Peyer's patch (tissue), 4 donors: ENCODE results near the gene SRGAP2C. TPM values are rescaled to one million over a fixed set of nuclear protein-coding genes. Genes with fewer than 3 reads are reported as not detected.
"Not testable (repeated sequence)": the region's sequence is repeated elsewhere in the genome, so short reads cannot be mapped to it uniquely, and the experiment has no call there.

ENCODE experiments used
- DNase-seq, 3 donors: peaks; one replicate each; pipeline ENCODE4 v3.0.0-alpha.2; 2017 to 2019
- H3K27ac ChIP-seq, 4 donors: fragments of 200-600 bp; sonication (generic); one replicate each; pipeline ENCODE4 v1.5.1; 2016 to 2019
- H3K27me3 ChIP-seq, 2 donors: fragments of 200-600 bp; sonication (generic); one replicate each; pipeline ENCODE4 v1.5.1; 2019
- H3K36me3 ChIP-seq, 3 donors: fragments of 200-600 bp; sonication (generic); one replicate each; pipeline ENCODE4 v1.5.1; 2016 to 2019
- H3K4me1 ChIP-seq, 4 donors: fragments of 200-600 bp; sonication (generic); one replicate each; pipeline ENCODE4 v1.5.1; 2016 to 2019
- H3K4me3 ChIP-seq, 4 donors: fragments of 200-600 bp; sonication (generic); 1 replicate in 3 of 4; 2 replicates in 1 of 4; pipeline ENCODE4 v1.5.1; 2016 to 2019; ENCODE audit warnings: mild to moderate bottlenecking in 1 of 4
- H3K9me3 ChIP-seq, 4 donors: fragments of 200-600 bp; sonication (generic); one replicate each; pipeline ENCODE4 v1.5.1; 2016 to 2019; ENCODE audit warnings: mild to moderate bottlenecking in 1 of 4
- total RNA-seq, 4 donors: library from RNA; depleted of rRNA; stranded (reverse); fragments of >200 nt; gene quantifications; one replicate each; pipeline ENCODE4 v1.1.0, GENCODE V29; 2016

Gene SRGAP2C
- total RNA-seq, 4 donors from 2014 or later, result 5.3 to 21.5 (median 8.6) TPM

DNA sequence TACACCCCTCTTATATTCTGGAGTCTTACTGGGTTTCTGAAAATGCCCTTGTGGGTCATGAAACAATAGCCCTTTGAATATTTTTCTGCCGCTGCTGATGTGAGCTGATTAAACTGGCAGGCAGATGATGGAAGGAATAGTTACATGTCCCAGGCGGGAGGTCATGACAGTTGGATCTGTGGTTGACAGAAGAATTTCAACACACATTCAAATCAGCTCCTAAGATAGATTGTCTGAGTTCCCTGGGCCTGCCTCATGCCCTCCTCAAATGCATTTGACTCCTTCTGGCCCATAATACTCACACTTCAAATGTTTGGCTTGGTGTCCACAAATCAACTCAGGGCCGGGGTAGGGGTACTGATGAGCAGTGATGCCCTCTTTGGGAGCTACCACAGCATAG is 161.9 kb downstream of the SRGAP2C start:
- not testable (repeated sequence) for H3K27me3 ChIP-seq, H3K9me3 ChIP-seq, DNase-seq, H3K27ac ChIP-seq, H3K4me1 ChIP-seq, H3K4me3 ChIP-seq, H3K36me3 ChIP-seq

DNA sequence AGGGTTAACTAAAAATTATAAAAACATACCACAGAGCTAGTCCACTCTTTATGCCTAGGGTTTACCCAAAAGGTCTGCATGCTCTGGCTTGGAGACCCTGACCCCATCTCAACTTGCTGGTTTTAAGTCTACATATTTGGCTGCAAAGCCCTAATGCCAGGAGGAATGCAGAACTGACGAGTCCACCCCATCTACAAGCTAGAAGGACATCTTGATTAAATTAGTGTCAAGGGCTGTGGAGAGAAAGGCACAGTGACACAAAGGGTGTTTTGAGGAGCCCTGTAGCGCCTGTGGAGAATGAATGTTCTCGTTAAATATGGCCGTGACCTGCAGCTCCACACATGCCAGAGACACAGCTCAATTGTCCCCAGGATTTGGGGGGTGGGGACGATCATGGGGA is 162.7 kb downstream of the SRGAP2C start:
- not testable (repeated sequence) for H3K36me3 ChIP-seq, H3K4me1 ChIP-seq, H3K4me3 ChIP-seq, H3K27me3 ChIP-seq, H3K27ac ChIP-seq, H3K9me3 ChIP-seq, DNase-seq

DNA sequence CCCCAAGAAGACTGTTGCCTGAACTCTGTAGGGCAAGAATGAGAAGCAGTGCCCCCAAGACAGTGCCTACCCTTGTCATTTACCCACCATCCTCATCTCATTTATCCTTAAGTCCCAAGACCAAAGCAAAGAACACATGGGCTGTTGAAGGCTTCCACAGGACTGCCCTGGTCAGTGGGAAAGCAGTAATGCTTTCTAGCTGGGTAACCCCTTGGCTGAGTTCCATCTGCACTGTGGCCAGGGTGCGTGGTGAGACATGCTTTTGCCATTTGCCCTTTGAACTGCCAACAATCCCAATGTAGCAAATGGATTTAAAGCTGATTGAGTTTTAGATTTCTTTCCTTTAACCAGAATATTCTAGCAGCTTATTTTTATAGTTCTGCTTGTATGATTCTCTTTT is 163.3 kb downstream of the SRGAP2C start:
- H3K36me3 ChIP-seq, H3K27ac ChIP-seq, H3K4me3 ChIP-seq, H3K27me3 ChIP-seq, DNase-seq, H3K9me3 ChIP-seq, H3K4me1 ChIP-seq: not testable (repeated sequence)

DNA sequence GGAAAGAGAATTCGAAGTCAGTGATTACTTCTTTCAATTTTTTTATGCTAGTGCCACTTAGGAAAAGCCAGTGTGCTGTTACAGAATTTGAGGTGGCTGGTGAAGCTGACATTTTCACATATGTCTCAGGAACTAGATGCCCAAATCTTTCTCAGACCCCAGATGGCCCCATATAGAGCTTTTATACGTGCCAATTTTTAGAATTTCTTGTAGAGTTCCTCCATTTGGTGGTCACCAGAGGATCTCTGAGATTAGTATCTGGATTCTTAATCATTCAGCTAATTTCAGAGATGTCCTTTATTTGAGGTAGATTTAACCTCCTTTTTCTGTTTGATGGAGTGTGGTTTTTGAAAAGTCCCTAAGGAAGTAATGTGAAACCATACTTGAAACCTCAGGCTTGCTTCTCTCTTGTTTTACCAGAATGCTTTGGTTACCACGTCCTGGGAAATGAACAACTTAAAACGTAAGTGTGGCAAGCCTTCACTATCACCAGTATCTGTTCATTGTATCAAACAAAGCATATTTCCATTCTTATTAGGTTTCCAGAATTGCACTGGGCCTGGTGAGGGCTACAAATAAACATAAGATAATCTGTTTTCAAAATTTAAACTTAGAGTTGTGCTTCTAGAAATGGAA is 164.7 kb downstream of the SRGAP2C start:
- not testable (repeated sequence) for H3K27ac ChIP-seq, H3K9me3 ChIP-seq, H3K36me3 ChIP-seq, H3K27me3 ChIP-seq, H3K4me3 ChIP-seq, H3K4me1 ChIP-seq, DNase-seq

DNA sequence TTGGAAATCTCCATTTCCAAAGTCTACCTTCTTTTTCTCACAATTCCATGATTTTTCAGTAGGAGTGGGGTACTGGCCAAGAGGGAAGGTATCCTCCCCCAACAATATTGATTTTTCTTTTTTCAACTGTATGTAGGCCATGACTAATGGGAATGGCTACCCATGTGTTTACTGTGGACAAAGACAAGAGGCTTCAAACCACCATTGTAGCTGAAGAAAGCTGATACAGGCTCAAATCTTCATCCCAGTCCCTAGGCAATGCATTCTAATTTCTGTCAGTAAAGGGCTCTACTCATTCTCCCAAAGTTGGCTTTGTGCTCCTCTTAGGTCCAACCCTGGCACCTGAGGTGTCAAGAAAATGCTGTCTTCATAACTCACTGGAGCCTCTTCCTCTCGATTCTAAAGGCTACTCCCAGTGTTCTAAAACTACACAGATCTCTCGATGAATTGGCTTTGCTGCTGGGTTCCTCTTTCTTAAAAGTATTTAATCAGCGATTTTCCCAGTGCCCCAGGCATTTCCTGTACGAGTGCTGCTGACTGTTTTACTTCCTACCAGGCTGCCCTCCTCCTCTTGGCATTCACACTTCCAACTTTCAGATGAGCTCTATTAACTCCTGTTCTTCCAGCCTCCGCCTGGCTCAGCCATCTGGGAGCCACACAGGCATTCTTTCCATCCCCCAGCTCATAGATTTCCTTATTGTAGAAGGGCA is 171.1 kb downstream of the SRGAP2C start:
- not testable (repeated sequence) for H3K36me3 ChIP-seq, H3K4me3 ChIP-seq, H3K27me3 ChIP-seq, H3K9me3 ChIP-seq, DNase-seq, H3K4me1 ChIP-seq, H3K27ac ChIP-seq

DNA sequence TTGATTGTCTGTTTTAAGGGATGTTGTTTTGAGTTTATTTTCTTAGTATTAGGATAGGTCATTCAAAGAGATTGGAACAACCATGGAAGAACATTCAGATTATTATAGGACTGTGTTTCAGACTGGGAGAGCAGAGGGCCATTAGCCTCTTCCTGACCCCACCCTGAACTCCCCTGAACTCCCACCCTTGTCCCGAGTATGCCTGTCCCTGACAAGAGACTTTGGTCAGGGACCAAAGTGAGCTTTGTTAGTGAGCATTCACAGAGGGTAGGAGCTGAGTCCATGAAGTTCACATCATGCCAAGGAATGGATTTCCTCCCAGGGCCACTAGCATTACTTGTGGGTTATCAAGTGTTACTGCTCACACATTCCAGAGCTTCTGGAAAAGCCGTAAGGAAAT is 172.0 kb downstream of the SRGAP2C start:
- not testable (repeated sequence) for H3K4me1 ChIP-seq, H3K27ac ChIP-seq, H3K27me3 ChIP-seq, H3K36me3 ChIP-seq, DNase-seq, H3K9me3 ChIP-seq, H3K4me3 ChIP-seq

DNA sequence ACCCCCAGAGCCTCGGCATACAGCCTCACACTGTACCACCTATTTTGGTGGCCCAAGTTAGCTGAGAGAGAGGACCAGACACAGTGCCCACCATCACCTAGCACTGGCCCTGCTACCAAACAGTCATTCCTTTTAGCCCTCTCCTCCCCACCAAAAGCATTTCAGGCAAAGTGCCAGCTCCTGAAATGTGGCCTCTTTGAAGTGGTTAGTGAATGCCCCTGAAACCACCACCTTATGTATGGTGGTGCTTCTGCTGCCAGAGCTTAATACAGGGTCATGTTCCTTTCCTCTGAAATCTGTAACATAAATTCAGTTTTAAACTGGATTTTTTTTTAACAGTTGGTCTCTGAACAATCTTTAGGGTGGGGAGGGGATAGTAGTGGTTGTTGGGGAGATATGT is 175.8 kb downstream of the SRGAP2C start:
- not testable (repeated sequence) for H3K9me3 ChIP-seq, H3K27ac ChIP-seq, H3K4me3 ChIP-seq, H3K36me3 ChIP-seq, H3K4me1 ChIP-seq, H3K27me3 ChIP-seq, DNase-seq

DNA sequence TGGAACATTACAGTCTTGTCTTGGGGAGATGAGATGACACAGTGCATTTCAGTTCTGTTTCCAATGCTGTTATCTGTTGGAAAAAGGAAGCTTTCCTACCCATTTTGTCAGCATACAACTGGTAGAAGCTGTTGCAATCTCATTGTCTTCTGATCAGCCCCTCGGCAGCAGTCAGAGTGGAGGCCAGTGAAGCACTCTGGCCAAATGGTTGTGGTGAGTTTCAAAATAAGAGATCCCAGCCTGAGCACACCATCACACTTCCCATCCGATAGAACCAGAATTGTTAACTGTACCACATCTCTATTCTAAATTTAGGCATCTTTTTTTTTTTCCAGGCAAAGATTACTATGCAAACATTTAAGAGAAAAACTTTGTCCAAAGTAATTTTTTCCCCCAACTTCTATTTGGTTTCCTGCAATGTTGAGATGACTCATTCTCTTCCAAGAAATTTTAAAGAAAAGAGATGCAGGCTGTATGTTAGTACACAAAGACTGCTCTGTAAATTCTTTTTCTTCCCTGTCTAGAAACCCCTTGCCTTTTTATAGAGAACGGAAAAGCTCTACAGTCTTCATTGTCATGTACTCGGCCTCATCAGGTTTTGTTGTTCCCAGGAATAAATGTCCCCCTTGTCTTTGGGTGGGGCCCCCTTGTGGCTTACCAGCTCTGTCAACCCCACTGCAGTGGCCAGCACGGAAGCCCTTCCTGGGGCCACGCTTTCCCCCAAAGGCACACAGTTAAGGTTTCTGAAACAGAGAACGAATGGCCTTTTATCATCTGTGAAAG is 176.9 kb downstream of the SRGAP2C start:
- DNase-seq, H3K27ac ChIP-seq, H3K4me1 ChIP-seq, H3K36me3 ChIP-seq, H3K27me3 ChIP-seq, H3K9me3 ChIP-seq, H3K4me3 ChIP-seq: not testable (repeated sequence)

DNA sequence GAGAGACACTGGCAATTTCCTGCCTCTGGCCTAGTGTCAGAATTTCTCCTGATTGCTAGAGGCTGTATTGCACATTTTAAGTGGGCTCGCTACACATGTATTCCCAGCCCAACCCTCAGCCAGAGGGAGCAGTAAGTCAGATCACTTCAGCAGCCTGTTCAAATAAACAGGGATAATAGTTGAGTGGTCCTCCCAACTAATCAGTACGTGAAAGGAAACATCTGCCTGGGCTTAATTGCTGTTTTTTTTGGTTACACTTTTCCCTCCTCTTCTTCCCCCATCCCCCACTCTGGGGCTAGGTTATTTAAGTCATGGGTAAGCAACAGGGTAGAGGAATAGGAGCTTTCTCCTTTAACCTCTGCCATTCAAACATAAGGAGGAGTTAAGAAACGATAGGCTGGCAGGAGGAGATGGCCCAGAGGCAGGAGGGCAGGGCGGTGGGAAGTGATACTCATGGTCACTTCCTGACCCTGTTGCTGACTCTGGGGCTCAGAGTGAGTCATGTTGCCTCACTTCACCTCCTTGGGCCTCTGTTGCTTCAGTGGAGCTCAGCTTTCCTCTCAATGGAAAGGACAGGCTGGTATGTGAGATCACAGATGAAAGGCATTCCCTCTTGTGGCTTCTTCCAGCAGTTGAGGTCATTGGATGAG is 177.6 kb downstream of the SRGAP2C start:
- not testable (repeated sequence) for H3K9me3 ChIP-seq, DNase-seq, H3K4me1 ChIP-seq, H3K36me3 ChIP-seq, H3K4me3 ChIP-seq, H3K27me3 ChIP-seq, H3K27ac ChIP-seq

DNA sequence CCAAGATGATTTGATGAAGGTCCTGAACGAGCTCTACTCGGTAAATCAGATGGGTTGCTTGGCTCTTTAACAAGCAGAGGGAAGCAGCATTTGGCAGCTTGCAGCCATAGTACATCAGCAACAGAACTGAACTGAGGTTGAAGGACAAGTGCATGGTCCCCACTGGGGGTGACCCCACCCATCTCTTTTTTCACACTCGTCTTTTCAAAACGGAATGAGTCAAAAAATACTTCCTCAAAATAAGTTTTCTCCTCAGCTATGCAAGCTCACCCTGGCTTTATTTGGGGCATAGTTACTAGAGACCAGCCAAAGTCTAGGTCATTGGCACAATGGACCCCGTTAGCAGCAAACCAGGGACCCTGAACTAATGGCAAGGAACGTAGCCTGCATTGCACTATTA is 180.5 kb downstream of the SRGAP2C start:
- H3K4me3 ChIP-seq, H3K4me1 ChIP-seq, DNase-seq, H3K9me3 ChIP-seq, H3K27me3 ChIP-seq, H3K36me3 ChIP-seq, H3K27ac ChIP-seq: not testable (repeated sequence)

DNA sequence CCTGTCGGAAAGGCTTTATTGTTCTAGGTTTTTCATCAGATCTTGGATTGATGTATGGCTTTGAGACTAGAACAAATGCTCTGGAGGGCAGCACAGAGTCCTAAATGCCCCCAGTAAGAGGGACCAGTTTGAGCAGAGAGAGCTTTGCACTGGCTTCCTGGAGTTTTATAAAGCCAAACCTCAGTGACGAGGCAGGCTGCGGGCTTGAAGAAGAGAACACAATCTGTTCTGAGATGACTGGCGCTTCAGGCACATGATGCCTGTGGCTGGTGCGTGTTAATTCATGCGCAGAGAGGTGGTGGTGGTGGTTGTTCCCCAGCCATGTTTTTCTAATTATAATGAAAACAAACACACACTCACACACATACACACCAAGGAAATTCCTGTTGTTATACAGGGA is 180.9 kb downstream of the SRGAP2C start:
- not testable (repeated sequence) for H3K9me3 ChIP-seq, H3K36me3 ChIP-seq, H3K4me1 ChIP-seq, H3K27me3 ChIP-seq, H3K27ac ChIP-seq, H3K4me3 ChIP-seq
- DNase-seq, result peak in 1 of 3 donors; percentile 16

DNA sequence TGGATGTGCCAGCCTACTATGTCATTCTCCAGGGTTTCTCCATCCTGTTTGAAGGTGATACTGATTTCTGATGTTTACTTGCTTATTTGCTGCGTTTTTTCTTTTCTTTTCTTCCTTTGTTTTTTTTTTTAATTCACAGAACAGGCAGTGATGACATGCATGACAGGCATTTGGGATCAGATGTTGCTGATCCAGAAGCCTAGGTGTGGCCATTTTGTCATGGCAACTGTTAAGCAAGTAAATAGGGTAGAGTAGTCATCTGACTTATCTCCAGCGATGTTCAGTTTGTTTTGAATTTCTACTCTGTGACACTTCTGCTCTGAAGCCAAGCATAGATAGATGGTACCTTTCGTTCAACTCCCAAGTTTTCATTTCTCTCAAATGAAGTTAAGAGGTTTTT is 181.4 kb downstream of the SRGAP2C start:
- not testable (repeated sequence) for H3K4me3 ChIP-seq, H3K27ac ChIP-seq, H3K27me3 ChIP-seq, DNase-seq, H3K36me3 ChIP-seq, H3K9me3 ChIP-seq, H3K4me1 ChIP-seq

DNA sequence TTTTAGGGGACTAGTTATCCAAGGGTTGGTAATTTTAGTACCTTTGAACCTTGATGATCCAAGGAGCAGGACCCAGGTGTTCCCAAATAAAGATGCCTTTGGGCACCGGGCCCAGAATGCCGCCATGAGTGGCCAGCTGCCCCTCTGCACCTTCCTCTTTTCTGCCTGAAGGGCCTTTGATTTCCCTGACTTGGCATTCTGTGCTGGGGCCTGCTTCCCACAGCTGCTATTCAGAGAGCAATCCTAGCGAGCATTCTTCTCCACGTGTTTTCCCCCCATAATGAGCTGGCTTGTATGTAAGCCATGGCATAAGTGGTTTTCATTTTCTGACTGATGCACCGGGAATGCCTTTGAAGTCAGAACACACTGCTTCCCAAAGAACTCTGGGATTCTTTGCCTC is 184.1 kb downstream of the SRGAP2C start:
- H3K4me3 ChIP-seq, H3K9me3 ChIP-seq, H3K27ac ChIP-seq, H3K36me3 ChIP-seq, H3K27me3 ChIP-seq, H3K4me1 ChIP-seq, DNase-seq: not testable (repeated sequence)

DNA sequence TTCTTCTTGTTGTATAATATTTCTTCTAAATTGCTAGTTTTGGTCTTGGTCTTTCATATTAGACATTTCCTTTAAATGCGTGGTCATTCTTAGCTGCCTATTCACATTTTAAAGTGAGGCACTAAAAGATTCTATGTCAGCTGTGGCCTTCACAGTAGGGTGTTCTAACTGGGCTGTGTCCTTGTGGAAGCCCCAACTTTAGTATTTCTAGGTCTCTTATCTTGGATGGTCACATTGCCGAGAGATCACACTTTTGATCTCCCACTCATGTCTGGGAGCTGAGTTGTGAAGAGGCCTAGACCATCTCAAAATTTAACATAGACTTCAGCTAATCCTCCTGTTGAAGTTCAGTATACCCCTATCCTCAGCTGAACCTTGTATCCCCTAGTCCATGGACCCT is 185.2 kb downstream of the SRGAP2C start:
- not testable (repeated sequence) for H3K4me3 ChIP-seq, H3K27me3 ChIP-seq, H3K36me3 ChIP-seq, DNase-seq, H3K4me1 ChIP-seq, H3K27ac ChIP-seq, H3K9me3 ChIP-seq

DNA sequence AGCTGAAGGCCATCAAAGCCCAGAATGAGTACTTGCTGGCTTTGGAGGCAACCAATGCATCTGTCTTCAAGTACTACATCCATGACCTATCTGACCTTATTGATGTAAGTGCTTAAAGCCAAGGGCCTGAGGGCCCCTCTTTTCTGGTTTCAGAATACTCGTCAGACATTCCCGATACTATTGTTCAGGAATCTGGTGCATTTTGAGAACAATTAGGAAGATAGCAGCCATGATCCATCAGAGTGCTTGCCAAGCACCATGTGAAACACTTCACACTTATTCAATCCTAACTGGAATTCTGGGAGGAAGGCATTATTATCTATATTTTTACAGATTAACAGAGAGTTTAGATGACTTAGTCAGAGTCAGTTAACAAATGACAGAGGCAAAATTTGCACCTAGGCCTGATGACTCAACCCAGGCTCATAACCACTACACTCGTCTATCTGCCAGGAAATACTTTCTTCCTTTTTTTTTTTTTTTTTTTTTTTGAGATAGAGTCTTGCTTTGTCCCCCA is 190.1 kb downstream of the SRGAP2C start:
- not testable (repeated sequence) for H3K27ac ChIP-seq, H3K27me3 ChIP-seq, H3K4me3 ChIP-seq, DNase-seq, H3K9me3 ChIP-seq, H3K4me1 ChIP-seq, H3K36me3 ChIP-seq
